B cell (primary cell): ENCODE measurements around the gene TSPAN16. TPM values are rescaled to one million over a fixed set of nuclear protein-coding genes. Genes with fewer than 3 reads are reported as not detected.
"Not testable (repeated sequence)": the region's sequence is repeated elsewhere in the genome, so short reads cannot be mapped to it uniquely, and the experiment has no call there.

Experiments
- ATAC-seq: fragments of 200-7000 bp; cut with Tn5 transposase; one replicate; pipeline ENCODE4 v1.10.0; 2021; ENCODE audit warnings: low read depth, mild to moderate bottlenecking, moderate number of reproducible peaks, moderate library complexity
- CTCF ChIA-PET: fragments of 350-600 bp; sonication (Branson Sonifier 250); formaldehyde crosslinking; loops from one replicate; lab custom pipeline; 2021; ENCODE audit warnings: antibody characterized with exemption, inconsistent platforms; lab: Charles Lee
- POLR2A ChIA-PET: fragments of 350-600 bp; sonication (Branson Sonifier 250); formaldehyde crosslinking; loops from one replicate; lab custom pipeline; 2021; ENCODE audit warnings: antibody characterized with exemption; lab: Charles Lee
- DNase-seq: peaks from one replicate; pipeline ENCODE4 v3.0.0; 2013
- H2AFZ ChIP-seq: 2 replicates; pipeline ENCODE4 v1.6.1; 2012; ENCODE audit warnings: mild to moderate bottlenecking, low read depth, low read length; ENCODE audit not compliant: insufficient read depth, poor library complexity, severe bottlenecking
- H3K27ac ChIP-seq, 2 donors: 1 replicate in 1 of 2; 2 replicates in 1 of 2; pipeline ENCODE4 v1.5.1; 2012 to 2013; ENCODE audit warnings: low read length in 2 of 2, mild to moderate bottlenecking in 2 of 2, moderate library complexity in 1 of 2
- H3K27me3 ChIP-seq, 4 experiments: fragments of 200-600 bp in 1 of 4; sonication (generic) in 1 of 4; replicated peaks in 1 of 4; 1 replicate in 2 of 4; 2 replicates in 2 of 4; pipeline versions ENCODE4 v1.6.1 to v1.7.0; 2013 to 2016; ENCODE audit warnings: low read length in 3 of 4, mild to moderate bottlenecking in 2 of 4, mixed read lengths in 1 of 4, moderate library complexity in 1 of 4; ENCODE audit not compliant: insufficient read depth in 4 of 4, control insufficient read depth in 3 of 4; ENCODE audit errors: control extremely low read depth in 1 of 4
- H3K36me3 ChIP-seq, 2 experiments: replicated peaks in 1 of 2; 1 replicate in 1 of 2; 2 replicates in 1 of 2; pipeline versions ENCODE4 v1.6.1 to v1.7.1; 2013; ENCODE audit warnings: low read length in 1 of 2; ENCODE audit not compliant: insufficient read depth in 2 of 2, control insufficient read depth in 1 of 2; ENCODE audit errors: control extremely low read depth in 1 of 2, extremely low read depth in 1 of 2
- H3K4me1 ChIP-seq, 2 donors: fragments of 200-600 bp in 1 of 2; sonication (generic) in 1 of 2; 1 replicate in 1 of 2; 2 replicates in 1 of 2; pipeline versions ENCODE4 v1.5.1 to v1.6.1; 2013 to 2017; ENCODE audit warnings: low read length in 2 of 2; ENCODE audit not compliant: control insufficient read depth in 2 of 2, insufficient read depth in 2 of 2
- H3K4me2 ChIP-seq: replicated peaks from 2 replicates; pipeline ENCODE3; 2012; ENCODE audit warnings: mild to moderate bottlenecking, low read depth, low read length; ENCODE audit not compliant: poor library complexity, severe bottlenecking
- H3K4me3 ChIP-seq, 5 experiments: fragments of 200-600 bp in 1 of 5; sonication (generic) in 1 of 5; 1 replicate in 3 of 5; 2 replicates in 2 of 5; pipeline versions ENCODE4 v1.5.1 to v1.7.0; 2011 to 2016; ENCODE audit warnings: low read length in 4 of 5, mild to moderate bottlenecking in 4 of 5, low read depth in 2 of 5, control low read depth in 1 of 5, moderate library complexity in 1 of 5; ENCODE audit not compliant: insufficient read depth in 1 of 5; ENCODE audit errors: control extremely low read depth in 1 of 5, extremely low read depth in 1 of 5
- H3K79me2 ChIP-seq: fragments of 200-600 bp; sonication (generic); one replicate; pipeline ENCODE4 v1.6.0; 2016; ENCODE audit warnings: low read length; ENCODE audit not compliant: control insufficient read depth, insufficient read depth
- H3K9ac ChIP-seq: fragments of 200-600 bp; sonication (generic); 2 replicates; pipeline ENCODE4 v1.6.1; 2017; ENCODE audit warnings: mild to moderate bottlenecking, low read length, moderate library complexity
- H3K9me3 ChIP-seq, 3 donors: one replicate each; pipeline versions ENCODE4 v1.6.1 to v1.7.1; 2013; ENCODE audit warnings: low read length in 2 of 3; ENCODE audit not compliant: control insufficient read depth in 2 of 3, insufficient read depth in 1 of 3; ENCODE audit errors: control extremely low read depth in 1 of 3
- H4K20me1 ChIP-seq: 2 replicates; pipeline ENCODE4 v1.6.0; 2012; ENCODE audit warnings: mild to moderate bottlenecking, low read length; ENCODE audit not compliant: insufficient read depth, control insufficient read depth, poor library complexity, severe bottlenecking
- H3K27ac Mint-ChIP-seq: one replicate; pipeline ENCODE4 v1.8.0; 2021; ENCODE audit warnings: mixed read lengths
- H3K27me3 Mint-ChIP-seq: one replicate; pipeline ENCODE4 v1.8.0; 2021; ENCODE audit warnings: mixed read lengths
- H3K4me1 Mint-ChIP-seq: one replicate; pipeline ENCODE4 v1.8.0; 2021; ENCODE audit warnings: mixed read lengths
- H3K4me3 Mint-ChIP-seq: one replicate; pipeline ENCODE4 v1.8.0; 2021; ENCODE audit warnings: mixed read lengths
- H3K9me3 Mint-ChIP-seq: one replicate; pipeline ENCODE4 v1.8.0; 2022; ENCODE audit warnings: mixed read lengths; ENCODE audit not compliant: insufficient read depth
- CTCF ChIP-seq: fragments of 200-600 bp; IDR thresholded peaks from one replicate; pipeline ENCODE4 v1.8.0; 2022; ENCODE audit warnings: antibody characterized with exemption, mild to moderate bottlenecking
- EZH2 ChIP-seq: IDR thresholded peaks from 2 replicates; pipeline ENCODE4 v1.6.1; 2012; ENCODE audit warnings: borderline replicate concordance, low read depth, mild to moderate bottlenecking, moderate library complexity, low read length; ENCODE audit not compliant: insufficient read depth, poor library complexity, severe bottlenecking
- WGBS: methylation state at CpG from one replicate; pipeline ENCODE4 v1.1.5; 2013; ENCODE audit warnings: missing lambda C conversion rate; ENCODE audit not compliant: insufficient coverage; 5-methylcytosine and 5-hydroxymethylcytosine counted together
- intact Hi-C: fragments of 100-400 bp; cut with micrococcal nuclease; formaldehyde crosslinking; loops from one replicate; pipeline ENCODE4 v1.10.0; 2022
- polyA plus RNA-seq: library from polyadenylated mRNA; depleted of rRNA; stranded (reverse); fragments of >200 nt; gene quantifications from 2 replicates; pipeline ENCODE4 v1.2.3, GENCODE V29; 2012
- total RNA-seq, 2 donors: library from RNA; stranded (reverse); fragments of 120-200 nt in 1 of 2; gene quantifications; 1 replicate in 1 of 2; 2 replicates in 1 of 2; pipeline versions ENCODE4 v1.2.3 to v1.2.4, GENCODE V29; 2013 to 2022

The TSPAN16 gene
- total and polyA plus RNA-seq, 2 donors (not counting 1 experiment from before 2014, with no cell fraction given), result not detected

DNA sequence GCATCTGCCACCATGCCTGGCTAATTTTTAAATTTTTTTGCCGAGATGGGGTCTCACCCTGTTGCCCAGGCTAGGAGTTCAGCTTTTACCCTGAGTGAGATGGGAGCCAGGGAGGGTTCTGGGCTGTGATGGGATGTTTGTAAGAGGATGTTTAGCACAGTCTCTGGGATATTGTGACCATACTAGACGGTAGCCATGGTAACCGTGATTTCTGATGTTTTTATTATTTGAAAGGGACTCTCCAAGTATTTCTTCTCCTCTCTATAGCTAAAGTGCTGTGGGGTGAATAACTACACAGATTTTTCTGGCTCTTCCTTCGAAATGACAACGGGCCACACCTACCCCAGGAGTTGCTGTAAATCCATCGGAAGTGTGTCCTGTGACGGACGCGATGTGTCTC lies 10.4 kb downstream of the TSPAN16 start:
- Mint-ChIP-seq H3K27me3 (peaks cover 12% of the 10 kb centered on the region), H3K27ac (no peak overlapping the region), H3K4me1 (no peaks in the 10 kb centered on the region), H3K9me3 (no peaks in the 10 kb centered on the region), H3K4me3 (no peak overlapping the region)
- POLR2A ChIA-PET, result no interaction called here
- CTCF ChIA-PET, result no interaction called here
- no peaks in the 10 kb centered on the region for H4K20me1 ChIP-seq
- no peak for DNase-seq
- no peak overlapping the region for H3K27ac ChIP-seq
- H3K4me3 ChIP-seq, result no peak overlapping the region
- H3K36me3 ChIP-seq, result no peaks in the 10 kb centered on the region
- ATAC-seq, result no peak
- WGBS, result 76% methylated on average over 3 of the region's 9 CpGs
- peaks cover 0 to 5% (median 0%) of the 10 kb centered on the region in 3 donors for H3K9me3 ChIP-seq
- TF ChIP-seq EZH2 (no peak), CTCF (no peak)
- no peak overlapping the region for H3K4me2 ChIP-seq
- peaks cover 0 to 2% (median 0%) of the 10 kb centered on the region in 4 experiments for H3K27me3 ChIP-seq
- intact Hi-C loops, result no loop called here
- H3K79me2 ChIP-seq, result no peaks in the 10 kb centered on the region
- H3K9ac ChIP-seq, result no peak overlapping the region
- no peaks in the 10 kb centered on the region for H3K4me1 ChIP-seq
- no peak overlapping the region for H2AFZ ChIP-seq

GRCh38 chr19:11320278-11320995 lies 24.5 kb downstream of the TSPAN16 start:
- H3K27ac Mint-ChIP-seq, H3K9me3 ChIP-seq, H2AFZ ChIP-seq, H3K27me3 Mint-ChIP-seq, H3K79me2 ChIP-seq, H3K27me3 ChIP-seq, H3K9me3 Mint-ChIP-seq, DNase-seq, H3K27ac ChIP-seq, ATAC-seq, H3K9ac ChIP-seq, intact Hi-C loops, H3K36me3 ChIP-seq, H4K20me1 ChIP-seq: not testable (repeated sequence)
- POLR2A ChIA-PET, result interaction anchor here (0.5 to 0.7 kb wide), 2 partner anchors 39 to 238 kb away, joined by 3 to 4 read pairs; no protein-coding TSS in a partner anchor
- H3K4me1 Mint-ChIP-seq, result peaks cover 43% of the 10 kb centered on the region
- H3K4me3 Mint-ChIP-seq, result peak overlapping the region; percentile 0
- peaks cover 31 to 51% of the 10 kb centered on the region in 2 donors for H3K4me1 ChIP-seq
- peak overlapping the region; percentile 42 for H3K4me2 ChIP-seq
- CTCF ChIA-PET, result interaction anchor here (0.7 to 1.2 kb wide), 2 partner anchors 27 to 1558 kb away, joined by 3 read pairs; no protein-coding TSS in a partner anchor
- WGBS, result 18% methylated on average over 7 of the region's 9 CpGs
- peak overlapping the region in 1 of 5 experiments; percentile 55 for H3K4me3 ChIP-seq
